GM12873 (cell line): Measurements from ENCODE around the gene ATXN1.

Experiments
- TF ChIP-seq, protein P1 (sequence below): IDR thresholded peaks from 2 replicates; pipeline ENCODE4 v1.5.1; 2012; ENCODE audit warnings: low read depth, mild to moderate bottlenecking, moderate library complexity, low read length, control low read depth; ENCODE audit not compliant: insufficient read depth; ENCODE audit errors: missing control alignments

The ATXN1 gene

DNA sequence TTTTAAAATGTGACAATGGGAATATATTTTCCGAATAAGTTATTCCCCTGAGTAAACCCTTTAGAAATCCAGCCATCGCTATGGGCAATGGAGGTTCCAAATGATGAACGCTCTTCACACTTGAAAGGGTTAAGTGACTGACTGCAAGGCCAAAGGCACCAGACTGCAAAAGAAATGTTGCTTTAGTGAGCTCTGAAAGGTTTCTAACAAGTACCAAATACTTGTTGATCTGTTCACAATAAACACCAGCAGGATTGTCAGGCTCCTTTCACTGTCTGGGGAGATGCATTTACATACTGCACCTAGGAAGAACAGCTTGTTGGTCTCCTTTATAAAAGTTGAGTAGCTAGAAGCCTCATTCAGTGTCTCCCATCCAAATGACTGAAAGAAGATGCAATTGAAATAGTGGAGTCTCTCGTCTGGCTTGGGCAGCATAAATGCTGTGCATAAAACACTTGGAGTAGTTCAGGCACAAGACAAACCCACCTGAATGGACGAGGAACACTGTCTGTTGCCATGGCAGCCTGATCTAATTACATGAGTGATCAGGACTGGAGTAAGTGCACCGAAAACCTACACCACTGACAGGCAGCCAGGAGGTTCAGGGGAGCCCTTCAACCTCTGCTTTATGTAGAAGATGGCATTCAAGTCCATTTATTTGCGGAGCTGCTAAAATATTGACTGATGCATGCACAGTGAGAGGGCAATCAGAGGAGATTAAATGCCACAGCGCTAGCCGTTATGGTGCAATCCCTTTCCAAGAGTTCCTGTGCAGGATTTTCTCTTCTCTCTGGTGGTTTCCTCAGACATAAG, 2.9 kb downstream of the ATXN1 start:
- TF ChIP-seq, protein P1, sequence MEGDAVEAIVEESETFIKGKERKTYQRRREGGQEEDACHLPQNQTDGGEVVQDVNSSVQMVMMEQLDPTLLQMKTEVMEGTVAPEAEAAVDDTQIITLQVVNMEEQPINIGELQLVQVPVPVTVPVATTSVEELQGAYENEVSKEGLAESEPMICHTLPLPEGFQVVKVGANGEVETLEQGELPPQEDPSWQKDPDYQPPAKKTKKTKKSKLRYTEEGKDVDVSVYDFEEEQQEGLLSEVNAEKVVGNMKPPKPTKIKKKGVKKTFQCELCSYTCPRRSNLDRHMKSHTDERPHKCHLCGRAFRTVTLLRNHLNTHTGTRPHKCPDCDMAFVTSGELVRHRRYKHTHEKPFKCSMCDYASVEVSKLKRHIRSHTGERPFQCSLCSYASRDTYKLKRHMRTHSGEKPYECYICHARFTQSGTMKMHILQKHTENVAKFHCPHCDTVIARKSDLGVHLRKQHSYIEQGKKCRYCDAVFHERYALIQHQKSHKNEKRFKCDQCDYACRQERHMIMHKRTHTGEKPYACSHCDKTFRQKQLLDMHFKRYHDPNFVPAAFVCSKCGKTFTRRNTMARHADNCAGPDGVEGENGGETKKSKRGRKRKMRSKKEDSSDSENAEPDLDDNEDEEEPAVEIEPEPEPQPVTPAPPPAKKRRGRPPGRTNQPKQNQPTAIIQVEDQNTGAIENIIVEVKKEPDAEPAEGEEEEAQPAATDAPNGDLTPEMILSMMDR = no peak

DNA sequence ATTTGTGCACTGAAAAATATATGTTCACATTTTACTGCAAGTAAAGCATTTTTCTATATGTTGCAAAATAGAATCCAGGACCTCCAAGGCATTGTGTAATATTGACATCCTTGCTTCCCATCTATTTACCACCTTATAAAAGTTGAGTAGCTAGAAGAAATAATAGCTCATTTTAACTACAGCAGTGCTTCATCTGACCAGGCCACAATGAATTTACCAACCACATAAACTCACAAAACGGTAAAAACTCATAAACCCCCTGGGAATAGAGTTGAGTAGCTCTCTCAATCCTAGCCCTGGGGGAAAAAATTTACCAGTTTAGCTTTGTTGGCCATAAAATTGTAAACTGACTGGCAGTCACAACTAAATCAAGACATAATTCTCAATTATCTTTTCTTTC, 3.9 kb downstream of the ATXN1 start:
- TF ChIP-seq, protein P1 = no peak

DNA sequence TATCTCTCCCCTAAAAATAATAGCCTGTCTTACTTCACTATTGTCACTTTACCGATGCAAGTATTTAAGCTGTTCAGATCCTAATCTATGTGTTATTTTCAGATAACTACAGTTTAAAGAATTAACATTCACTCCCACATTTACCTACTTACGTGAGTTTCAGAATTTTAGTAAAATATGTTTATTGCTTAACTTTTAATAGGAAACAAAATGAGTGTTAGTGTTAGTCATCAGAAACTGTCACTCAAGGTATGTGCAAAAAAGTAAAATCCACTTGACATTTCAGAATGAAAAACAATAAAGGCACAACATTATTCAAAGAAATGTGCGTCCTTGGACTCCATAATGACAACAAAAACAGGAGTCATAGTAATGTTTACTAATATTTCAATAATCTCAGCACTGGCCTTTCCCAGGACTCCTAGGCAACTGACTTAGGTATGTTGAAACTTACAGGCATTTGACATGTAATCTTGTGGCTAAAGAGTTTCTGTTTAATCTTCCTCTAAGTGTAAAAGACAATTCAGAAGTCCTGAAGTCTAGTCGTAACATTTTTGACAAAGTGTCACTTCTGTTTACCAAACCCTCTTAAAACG, 4.5 kb downstream of the ATXN1 start:
- TF ChIP-seq, protein P1 = no peak

DNA sequence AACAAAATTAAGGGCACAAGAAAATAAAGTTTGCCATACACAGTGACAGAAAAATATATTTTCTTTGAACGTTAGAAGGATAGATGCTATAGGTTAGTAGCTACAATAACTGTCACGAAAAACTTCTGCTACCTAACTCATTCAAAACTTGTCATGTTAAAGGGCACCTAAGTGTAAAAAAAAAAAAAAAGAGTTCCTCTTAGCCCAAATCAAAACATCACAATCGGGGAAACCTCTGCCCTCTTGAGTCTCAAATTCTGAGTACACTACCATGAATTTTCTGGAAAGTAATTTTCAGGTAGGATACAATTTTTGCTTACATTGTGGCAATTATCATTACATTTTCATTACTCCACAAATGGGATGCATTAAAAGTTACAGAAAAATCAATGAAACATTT, 5.7 kb downstream of the ATXN1 start:
- TF ChIP-seq, protein P1 = no peak

DNA sequence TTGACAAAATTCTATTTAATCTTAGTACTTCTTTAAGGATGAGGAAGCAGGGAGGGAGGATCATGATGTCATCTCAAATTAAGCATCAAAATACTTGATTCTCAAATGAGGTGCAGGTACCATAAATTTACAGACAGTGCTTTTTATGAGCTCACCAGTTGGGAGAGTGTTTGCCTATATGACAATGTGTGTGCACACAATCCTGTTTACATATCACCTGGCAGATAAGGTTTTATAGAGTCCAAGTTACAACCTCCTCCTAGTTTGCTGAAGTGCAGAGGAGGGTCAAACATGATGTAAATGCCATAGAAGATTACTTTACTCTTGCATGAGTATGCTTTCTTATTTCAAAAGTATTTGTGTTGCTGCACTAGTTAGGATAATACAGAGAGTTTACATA, 6.4 kb downstream of the ATXN1 start:
- TF ChIP-seq, protein P1 = no peak

DNA sequence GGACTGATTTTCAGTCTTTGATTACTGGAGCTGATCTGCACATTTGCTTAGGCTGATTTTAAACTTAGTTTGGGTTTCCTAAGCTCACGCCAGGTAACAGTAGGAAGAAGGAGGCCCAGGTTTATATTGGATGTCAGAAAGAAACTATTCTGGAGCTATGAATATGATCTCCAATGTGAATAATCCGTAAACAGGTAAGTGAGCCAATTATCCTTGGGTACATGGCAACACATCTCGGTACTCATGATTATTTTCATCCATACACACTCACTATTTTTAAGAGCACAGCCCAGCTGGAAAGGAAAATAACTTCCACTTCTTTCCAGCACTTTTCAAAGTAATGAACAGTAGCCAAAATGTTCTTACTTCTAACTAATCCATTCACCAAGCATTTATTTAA, 7.0 kb downstream of the ATXN1 start:
- TF ChIP-seq, protein P1 = no peak

DNA sequence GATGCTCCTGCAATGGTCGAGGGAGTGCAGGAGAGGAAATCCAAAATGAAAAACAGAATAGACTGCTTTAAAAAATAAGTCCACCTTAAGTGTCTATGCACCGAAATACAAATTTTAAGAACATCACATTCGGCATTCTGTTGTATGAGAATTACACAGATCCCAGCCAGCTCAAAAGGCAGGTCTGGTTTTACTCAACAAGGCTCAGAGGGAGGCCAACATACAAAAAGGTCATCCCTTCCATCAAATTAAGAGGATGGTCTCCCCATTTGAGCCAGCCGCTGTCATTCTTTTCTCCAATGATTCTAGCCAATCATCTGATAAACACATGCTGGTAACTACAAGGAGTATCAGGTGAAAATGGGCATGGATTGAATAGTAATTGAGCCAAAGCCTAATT, 7.9 kb downstream of the ATXN1 start:
- TF ChIP-seq, protein P1 = no peak
